ENCODE results near the gene ANK3. TPM values are rescaled to one million over a fixed set of nuclear protein-coding genes. Genes with fewer than 3 reads are reported as not detected.
"Not testable (repeated sequence)": the region's sequence is repeated elsewhere in the genome, so short reads cannot be mapped to it uniquely, and the experiment has no call there.

Gene ANK3
- total RNA-seq, 2 experiments from 2014 or later = 43.5 to 47.1 TPM

DNA sequence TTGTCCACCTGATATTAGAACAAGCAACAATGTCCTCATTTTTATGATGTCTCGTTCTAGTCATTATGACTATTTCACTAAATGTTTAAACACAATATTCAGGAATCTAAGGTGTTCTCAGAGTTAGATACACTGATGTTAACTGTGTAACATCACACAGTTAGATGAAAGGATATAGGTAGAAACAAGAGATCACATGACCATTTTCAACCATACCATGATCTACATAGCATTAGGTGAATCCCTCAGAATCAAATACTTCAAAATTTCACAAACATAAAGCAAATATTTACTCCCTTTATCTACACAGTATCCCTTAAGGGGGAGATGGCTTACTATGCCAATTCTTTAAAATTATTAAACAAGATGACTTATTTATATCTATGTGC, 90.3 kb downstream of the ANK3 start:
- Mint-ChIP-seq H3K4me1 (no peaks in the 10 kb centered on the region), H3K27ac (no peak overlapping the region), H3K9me3 (no peaks in the 10 kb centered on the region), H3K4me3 (no peak overlapping the region), H3K36me3 (ENCODE audit: low read depth) (no peaks in the 10 kb centered on the region), H3K27me3 (no peaks in the 10 kb centered on the region)
- POLR2A ChIA-PET = no interaction called here
- DNase-seq = no peak
- CTCF ChIA-PET = no interaction called here

DNA sequence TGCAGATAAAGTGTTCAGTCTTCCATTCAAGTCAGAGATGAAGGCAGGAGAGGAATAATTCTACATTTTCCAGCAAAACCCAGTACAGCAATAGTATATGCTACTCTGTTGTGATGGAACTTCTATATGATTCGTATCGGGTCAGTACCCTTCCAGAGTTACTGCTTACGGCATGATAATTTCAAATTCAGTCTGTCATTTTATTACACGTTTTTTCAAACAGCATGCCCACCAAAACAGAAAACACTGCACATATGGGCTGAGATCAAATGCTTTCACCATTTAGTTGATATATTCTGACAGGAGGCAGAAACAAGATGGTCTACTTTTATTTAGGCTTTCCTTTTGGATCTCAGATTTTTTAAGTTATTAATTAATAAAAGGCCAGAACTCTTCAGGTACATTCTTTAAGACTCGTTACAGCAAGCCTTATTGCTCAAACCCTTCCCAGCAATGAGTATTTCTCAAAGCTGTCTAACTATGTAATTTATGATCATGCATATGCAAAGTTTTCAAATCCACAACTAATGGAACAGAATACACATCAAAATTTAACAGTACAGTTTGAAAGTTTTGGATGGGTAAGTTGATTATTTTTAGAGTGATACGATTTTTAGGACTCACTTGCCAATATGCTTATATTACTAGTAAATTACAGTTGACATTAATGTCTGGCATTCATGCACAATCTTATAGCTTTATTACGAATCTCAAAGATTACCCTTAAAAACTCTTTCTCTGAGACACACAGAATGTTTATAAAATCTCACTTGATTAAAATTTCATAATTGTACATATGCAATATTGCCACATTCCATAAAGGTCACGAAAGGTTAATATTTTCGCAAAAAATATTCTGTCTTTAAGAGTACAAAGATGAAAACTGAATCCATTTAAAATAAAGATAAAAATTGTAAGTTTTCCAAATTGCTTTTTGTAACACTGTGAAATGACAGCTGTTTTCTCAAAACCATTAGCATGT, 91.0 kb downstream of the ANK3 start:
- Mint-ChIP-seq H3K4me3 (no peak overlapping the region), H3K4me1 (no peaks in the 10 kb centered on the region), H3K27ac (no peak overlapping the region), H3K27me3 (no peaks in the 10 kb centered on the region), H3K9me3 (no peaks in the 10 kb centered on the region), H3K36me3 (ENCODE audit: low read depth) (no peaks in the 10 kb centered on the region)
- no peak for DNase-seq
- ChIA-PET POLR2A (no interaction called here), CTCF (no interaction called here)

DNA sequence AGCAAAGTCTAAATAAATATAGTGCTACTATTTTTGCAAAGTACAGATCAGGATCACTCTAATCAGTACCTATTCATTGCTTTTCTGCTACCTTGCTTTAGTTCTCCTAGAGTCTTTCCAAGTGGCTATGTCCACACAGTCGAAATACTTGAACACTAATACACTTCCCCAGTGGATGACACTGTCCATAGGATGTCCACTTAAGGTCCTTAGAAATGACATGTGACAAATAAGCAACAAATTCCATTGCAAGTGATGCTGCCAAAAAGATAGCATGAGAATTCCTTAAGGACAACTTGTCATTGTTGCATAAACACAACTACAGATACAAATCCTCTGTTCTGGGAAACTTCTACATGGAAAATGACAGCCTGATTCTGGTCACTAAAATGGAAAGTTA, 93.6 kb downstream of the ANK3 start:
- H3K27me3 Mint-ChIP-seq = no peaks in the 10 kb centered on the region
- H3K4me3 Mint-ChIP-seq = no peak overlapping the region
- ChIA-PET CTCF (no interaction called here), POLR2A (no interaction called here)
- no peak for DNase-seq
- H3K9me3 Mint-ChIP-seq = no peaks in the 10 kb centered on the region
- H3K36me3 Mint-ChIP-seq (ENCODE audit: low read depth) = no peaks in the 10 kb centered on the region
- H3K4me1 Mint-ChIP-seq = no peaks in the 10 kb centered on the region
- H3K27ac Mint-ChIP-seq = no peak overlapping the region

DNA sequence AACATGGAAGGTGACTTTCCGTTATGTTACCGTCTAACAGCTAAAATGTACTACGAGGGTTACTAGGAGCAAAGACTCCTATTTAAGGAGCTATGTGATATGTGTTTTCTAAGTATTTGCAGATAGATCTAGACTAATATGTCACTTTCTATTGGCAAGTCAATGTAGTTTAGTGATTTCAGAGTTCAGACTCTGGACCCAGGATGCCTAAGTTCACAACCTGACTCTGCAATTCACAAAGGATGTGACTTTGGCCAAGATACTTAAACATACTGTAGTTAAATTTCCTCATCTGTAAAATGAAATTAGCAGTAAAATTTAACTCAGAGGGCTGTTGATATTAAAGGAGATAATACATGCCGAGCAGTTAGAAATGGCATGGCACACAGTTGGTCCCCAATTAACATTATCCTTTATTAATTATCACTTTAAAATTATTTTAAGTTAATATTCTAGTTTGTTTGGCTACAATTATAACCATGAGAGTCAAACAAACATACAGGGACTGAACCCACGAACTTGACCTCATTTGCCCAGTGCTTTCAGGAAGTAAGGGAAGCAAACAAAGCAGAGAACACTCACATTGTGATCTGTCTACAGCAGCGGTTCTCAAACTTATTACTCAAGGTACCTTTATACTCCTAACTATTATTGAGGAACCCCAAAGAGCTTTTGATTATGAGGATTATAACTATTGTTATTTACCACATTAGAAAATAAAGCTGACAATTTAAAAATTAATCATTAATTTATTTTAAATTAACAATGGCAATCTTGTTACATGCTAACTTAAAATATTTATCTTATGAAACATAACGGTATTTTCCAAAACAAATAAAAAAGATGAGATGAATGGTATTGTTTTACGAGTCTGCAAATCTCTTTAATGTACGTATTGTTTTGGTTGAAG, 94.4 kb downstream of the ANK3 start:
- H3K4me1 Mint-ChIP-seq = no peaks in the 10 kb centered on the region
- H3K27ac Mint-ChIP-seq = no peak overlapping the region
- DNase-seq = no peak
- no peaks in the 10 kb centered on the region for H3K36me3 Mint-ChIP-seq (ENCODE audit: low read depth)
- no peaks in the 10 kb centered on the region for H3K27me3 Mint-ChIP-seq
- no peaks in the 10 kb centered on the region for H3K9me3 Mint-ChIP-seq
- no peak overlapping the region for H3K4me3 Mint-ChIP-seq
- ChIA-PET POLR2A (no interaction called here), CTCF (interaction anchor here (0.9 kb wide), 1 partner anchor 195 kb away, joined by 3 read pairs; no protein-coding TSS in a partner anchor)

DNA sequence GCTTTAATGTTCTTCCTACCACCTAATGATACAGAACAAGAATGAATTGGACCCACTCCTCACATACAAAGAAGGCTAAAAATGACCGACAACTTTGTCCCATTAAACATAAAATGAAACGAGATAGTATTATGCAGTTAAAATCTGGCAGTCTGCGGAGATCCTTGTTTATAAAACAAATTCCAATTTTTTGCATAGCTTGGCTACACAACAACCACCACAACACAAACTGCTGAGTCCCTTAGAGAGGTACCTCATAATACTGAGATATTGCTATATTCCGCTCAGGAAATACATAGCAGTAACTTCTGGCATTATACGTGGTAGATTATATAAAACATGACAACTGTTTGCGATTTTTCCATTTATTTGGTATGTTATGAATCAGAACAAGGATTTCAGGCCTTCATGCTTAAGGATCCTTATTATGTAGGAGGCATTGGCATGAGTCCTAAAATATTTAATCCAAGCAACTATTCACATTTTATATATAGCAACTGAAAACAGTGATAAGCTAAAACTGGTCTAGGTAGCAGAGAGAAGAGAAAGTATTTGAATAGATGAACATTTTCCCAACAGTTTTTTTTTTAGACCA, 96.0 kb downstream of the ANK3 start:
- ChIA-PET POLR2A (no interaction called here), CTCF (no interaction called here)
- H3K27ac Mint-ChIP-seq = no peak overlapping the region

DNA sequence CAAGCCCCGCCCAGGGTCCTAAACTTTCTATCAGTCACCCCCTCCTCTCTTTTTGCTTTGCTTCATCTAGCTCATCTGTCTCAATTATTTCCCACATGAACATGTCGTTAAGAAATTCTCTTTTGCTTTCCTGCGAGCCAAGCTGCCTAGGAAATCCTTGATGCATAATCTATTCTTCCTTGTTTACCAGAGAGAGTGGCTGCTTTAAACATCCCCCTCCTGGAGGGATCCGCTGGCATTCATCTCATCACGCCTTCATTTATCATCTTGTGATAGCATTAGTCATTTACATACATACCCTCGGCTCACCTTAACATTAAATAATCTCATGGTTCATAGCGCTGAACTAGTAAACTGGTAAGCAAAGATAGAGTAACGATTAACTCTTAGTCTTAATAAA, 96.7 kb downstream of the ANK3 start:
- no peak for DNase-seq
- Mint-ChIP-seq H3K27me3 (no peaks in the 10 kb centered on the region), H3K4me1 (no peaks in the 10 kb centered on the region), H3K4me3 (no peak overlapping the region), H3K36me3 (ENCODE audit: low read depth) (no peaks in the 10 kb centered on the region), H3K9me3 (no peaks in the 10 kb centered on the region), H3K27ac (no peak overlapping the region)
- POLR2A ChIA-PET = no interaction called here
- CTCF ChIA-PET = no interaction called here

More for the DNA sequence above, 96.0 kb downstream of the ANK3 start:
- Mint-ChIP-seq H3K9me3 (no peaks in the 10 kb centered on the region), H3K27me3 (no peaks in the 10 kb centered on the region), H3K4me3 (no peak overlapping the region), H3K36me3 (ENCODE audit: low read depth) (no peaks in the 10 kb centered on the region), H3K4me1 (no peaks in the 10 kb centered on the region)
- DNase-seq = no peak

DNA sequence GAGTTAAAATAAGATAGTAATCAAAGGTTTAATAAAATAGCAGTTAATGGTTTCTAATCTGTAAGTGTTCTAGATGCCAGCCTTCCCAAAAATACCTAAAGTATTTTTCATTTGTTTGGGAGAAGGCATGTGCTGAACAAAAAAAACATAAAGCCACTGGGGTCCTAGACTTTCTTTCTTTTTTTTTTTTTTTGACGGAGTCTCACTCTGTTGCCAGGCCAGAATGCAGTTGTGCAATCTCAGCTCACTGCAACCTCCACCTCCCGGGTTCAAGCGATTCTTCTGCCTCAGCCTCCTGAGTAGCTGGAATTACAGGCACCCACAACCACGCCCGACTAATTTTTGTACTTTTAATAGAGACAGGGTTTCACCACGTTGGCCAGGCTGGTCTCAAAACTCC, 97.1 kb downstream of the ANK3 start:
- H3K4me3 Mint-ChIP-seq; CTCF ChIA-PET; H3K4me1 Mint-ChIP-seq; H3K36me3 Mint-ChIP-seq (ENCODE audit: low read depth); H3K27me3 Mint-ChIP-seq; H3K9me3 Mint-ChIP-seq; DNase-seq; POLR2A ChIA-PET; H3K27ac Mint-ChIP-seq: not testable (repeated sequence)

DNA sequence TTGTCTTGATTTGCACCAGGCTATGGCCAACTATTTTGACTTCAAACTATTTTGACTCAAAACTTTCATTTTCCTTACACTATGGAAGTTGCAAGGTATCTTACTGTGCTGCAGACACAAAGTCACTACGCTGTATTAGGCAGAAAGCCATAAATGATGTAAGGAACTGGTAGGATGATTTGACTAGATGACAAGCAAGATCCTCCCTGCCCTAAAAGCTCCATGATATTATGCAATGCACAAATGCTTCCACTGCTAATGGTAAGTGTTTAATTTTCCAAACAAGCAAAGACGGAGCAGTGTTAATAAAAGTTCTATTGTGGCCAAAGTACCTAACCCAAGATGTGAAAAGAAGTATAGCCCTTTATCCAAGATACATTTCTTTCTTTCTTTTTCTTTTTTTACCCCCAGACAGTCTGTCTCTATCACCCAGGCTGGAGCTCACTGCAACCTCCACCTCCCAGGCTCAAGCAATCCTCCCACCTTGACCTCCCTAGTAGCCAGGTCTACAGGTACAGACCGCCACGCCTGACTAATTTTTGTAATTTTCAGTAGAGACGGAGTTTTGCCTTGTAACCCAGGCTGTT, 98.2 kb downstream of the ANK3 start:
- no peaks in the 10 kb centered on the region for H3K27me3 Mint-ChIP-seq
- CTCF ChIA-PET = no interaction called here
- H3K9me3 Mint-ChIP-seq = no peaks in the 10 kb centered on the region
- no peak for DNase-seq
- no peaks in the 10 kb centered on the region for H3K4me1 Mint-ChIP-seq
- H3K27ac Mint-ChIP-seq = no peak overlapping the region
- H3K36me3 Mint-ChIP-seq (ENCODE audit: low read depth) = no peaks in the 10 kb centered on the region
- POLR2A ChIA-PET = no interaction called here
- H3K4me3 Mint-ChIP-seq = no peak overlapping the region

DNA sequence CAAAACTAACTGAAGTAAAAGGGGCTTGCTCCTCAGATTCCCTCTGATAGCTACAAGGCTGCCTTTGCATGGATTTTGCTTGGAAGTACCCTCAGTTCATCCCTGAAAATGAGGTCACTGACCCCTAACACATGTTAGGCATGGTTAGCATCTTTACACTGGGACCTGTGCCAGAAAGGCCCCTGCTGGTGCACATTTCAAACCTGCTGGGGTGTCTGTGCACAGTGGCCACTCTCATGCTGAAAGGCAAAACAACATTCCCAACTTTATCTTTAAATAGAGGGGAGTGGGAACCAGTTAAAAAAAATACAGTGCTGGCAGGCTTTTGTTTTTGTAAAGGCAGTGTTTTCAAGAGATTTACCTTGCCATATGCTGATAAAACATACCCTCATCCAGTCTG, 99.1 kb downstream of the ANK3 start:
- POLR2A ChIA-PET = no interaction called here
- Mint-ChIP-seq H3K27me3 (no peaks in the 10 kb centered on the region), H3K9me3 (no peaks in the 10 kb centered on the region), H3K36me3 (ENCODE audit: low read depth) (no peaks in the 10 kb centered on the region), H3K27ac (no peak overlapping the region), H3K4me3 (no peak overlapping the region), H3K4me1 (peaks cover under 1% of the 10 kb centered on the region)
- no peak for DNase-seq
- CTCF ChIA-PET = no interaction called here

DNA sequence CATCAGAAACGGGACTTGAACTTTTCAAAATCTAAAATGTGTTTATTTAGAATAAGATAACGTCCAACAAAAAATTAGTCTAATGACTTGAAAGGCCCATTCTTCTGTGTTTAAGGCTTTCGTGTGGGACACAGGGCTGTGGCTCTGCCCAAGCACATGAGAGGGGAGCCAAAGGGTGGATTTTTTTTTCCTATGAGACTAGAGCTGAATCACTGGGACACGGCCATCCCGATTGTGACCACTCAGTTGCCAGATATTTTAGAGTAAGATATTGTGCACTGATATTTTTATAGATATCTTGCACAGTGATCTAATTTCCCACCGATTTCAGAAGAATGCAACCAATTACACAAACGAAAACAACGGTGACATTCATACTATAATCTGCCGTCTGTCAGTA, 99.9 kb downstream of the ANK3 start:
- CTCF ChIA-PET = no interaction called here
- Mint-ChIP-seq H3K27ac (no peak overlapping the region), H3K4me1 (peaks cover 3% of the 10 kb centered on the region), H3K9me3 (no peaks in the 10 kb centered on the region), H3K36me3 (ENCODE audit: low read depth) (no peaks in the 10 kb centered on the region), H3K4me3 (no peak overlapping the region), H3K27me3 (no peaks in the 10 kb centered on the region)
- POLR2A ChIA-PET = no interaction called here
- DNase-seq = no peak

DNA sequence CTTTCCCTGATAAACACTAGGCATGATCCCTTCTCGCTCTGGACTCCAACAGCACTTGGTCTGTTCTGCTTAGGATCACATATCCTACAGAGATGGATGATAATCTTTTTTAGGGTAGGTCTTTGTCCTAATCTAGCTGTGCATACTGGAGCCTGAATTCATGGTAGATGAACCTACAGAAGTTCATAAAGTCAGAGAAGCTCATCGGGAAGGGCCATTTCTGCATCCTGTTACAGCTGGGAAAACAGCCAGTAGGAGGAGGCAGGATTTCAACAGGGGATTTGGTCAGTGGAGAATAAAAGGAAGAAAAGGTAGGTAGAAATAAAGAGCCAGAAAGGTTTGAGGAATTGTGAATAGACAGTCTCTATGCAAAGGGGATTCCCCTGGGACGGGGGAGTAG, 101.4 kb downstream of the ANK3 start:
- Mint-ChIP-seq H3K9me3 (no peaks in the 10 kb centered on the region), H3K27me3 (no peaks in the 10 kb centered on the region), H3K27ac (no peak overlapping the region), H3K36me3 (ENCODE audit: low read depth) (no peaks in the 10 kb centered on the region), H3K4me1 (peaks cover 3% of the 10 kb centered on the region), H3K4me3 (no peak overlapping the region)
- POLR2A ChIA-PET = no interaction called here
- CTCF ChIA-PET = no interaction called here
- DNase-seq = no peak

DNA sequence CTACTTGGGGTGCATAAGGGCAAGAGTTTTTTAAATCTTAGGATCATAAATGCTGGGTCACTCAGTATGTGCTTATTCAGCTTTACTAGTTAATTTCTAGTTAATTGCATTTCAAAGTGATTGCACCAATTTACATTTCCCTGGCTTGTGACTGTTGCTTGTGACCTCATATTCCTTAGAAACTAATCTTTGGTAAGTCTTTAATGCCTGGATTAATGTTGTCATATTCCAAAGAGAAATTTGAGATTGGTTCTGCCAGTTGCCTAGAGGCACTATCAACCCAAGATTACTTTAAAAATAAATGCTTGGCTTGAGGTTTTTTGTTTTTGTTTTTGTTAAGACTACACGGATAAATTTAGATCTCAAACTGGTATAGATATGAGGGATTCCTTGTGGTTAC, 103.1 kb downstream of the ANK3 start:
- no peak for DNase-seq
- POLR2A ChIA-PET = no interaction called here
- CTCF ChIA-PET = no interaction called here

DNA sequence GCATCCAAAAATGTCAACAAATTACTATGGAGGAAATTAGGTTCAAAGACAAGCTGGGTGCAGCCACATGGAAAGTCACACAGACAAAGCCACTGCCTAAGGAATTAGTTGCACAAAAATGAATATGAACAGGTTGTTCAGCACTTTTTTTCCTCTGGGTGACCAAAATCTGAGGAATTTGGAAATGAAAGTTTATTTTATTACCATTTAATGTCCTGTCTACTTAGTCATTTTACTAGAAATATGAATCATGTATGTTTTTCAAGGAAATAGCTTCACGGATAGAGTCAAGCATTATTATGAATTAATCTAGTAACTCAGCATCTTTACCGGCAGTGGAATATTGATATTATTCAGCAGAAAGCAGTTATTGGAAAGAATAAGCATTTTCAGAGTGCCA, 106.3 kb downstream of the ANK3 start:
- ChIA-PET CTCF (interaction anchor here (1.3 kb wide), 1 partner anchor 20 kb away, joined by 3 read pairs; no protein-coding TSS in a partner anchor), POLR2A (no interaction called here)
- peaks cover 5% of the 10 kb centered on the region for H3K4me1 Mint-ChIP-seq
- H3K36me3 Mint-ChIP-seq (ENCODE audit: low read depth) = peaks cover 6% of the 10 kb centered on the region
- H3K27me3 Mint-ChIP-seq = no peaks in the 10 kb centered on the region
- H3K4me3 Mint-ChIP-seq = no peak overlapping the region
- H3K9me3 Mint-ChIP-seq = peaks cover 3% of the 10 kb centered on the region
- no peak overlapping the region for H3K27ac Mint-ChIP-seq
- DNase-seq = no peak

More for the DNA sequence above, 103.1 kb downstream of the ANK3 start:
- H3K9me3 Mint-ChIP-seq = peaks cover 3% of the 10 kb centered on the region
- H3K4me3 Mint-ChIP-seq = no peak overlapping the region
- no peaks in the 10 kb centered on the region for H3K27me3 Mint-ChIP-seq
- H3K36me3 Mint-ChIP-seq (ENCODE audit: low read depth) = no peaks in the 10 kb centered on the region
- H3K4me1 Mint-ChIP-seq = peaks cover 5% of the 10 kb centered on the region
- no peak overlapping the region for H3K27ac Mint-ChIP-seq
